ENCODE results near the gene NAXD.
"Not testable (repeated sequence)": the region's sequence is repeated elsewhere in the genome, so short reads cannot be mapped to it uniquely, and the experiment has no call there.

The NAXD gene

GRCh38 chr13:110652231-110652730 is 36.9 kb downstream of the NAXD start:
- TF ChIP-seq CTCF (IDR thresholded peaks at IDR 0.05; ENCODE audit: low read depth, low read length) = no peak
- no peak for DNase-seq (ENCODE audit: low read depth, low spot score)
- in situ Hi-C loops (cut with HindIII; ENCODE audit: low sequenced_read_pairs) = no loop called here
- H3K4me3 ChIP-seq (ENCODE audit: low read depth, low read length) = no peak overlapping the region

- H3K4me3 ChIP-seq (ENCODE audit: low read depth, low read length) = no peak overlapping the region
- in situ Hi-C loops (cut with HindIII; ENCODE audit: low sequenced_read_pairs) = no loop called here
- DNase-seq (ENCODE audit: low read depth, low spot score) = no peak
- no peak for TF ChIP-seq CTCF (IDR thresholded peaks at IDR 0.05; ENCODE audit: low read depth, low read length)
Measured at GRCh38 chr13:110652764-110653163, 37.4 kb downstream of the NAXD start.

GRCh38 chr13:110653271-110653670 is 37.9 kb downstream of the NAXD start:
- no peak for DNase-seq (ENCODE audit: low read depth, low spot score)
- no peak overlapping the region for H3K4me3 ChIP-seq (ENCODE audit: low read depth, low read length)
- TF ChIP-seq CTCF (IDR thresholded peaks at IDR 0.05; ENCODE audit: low read depth, low read length) = no peak
- in situ Hi-C loops (cut with HindIII; ENCODE audit: low sequenced_read_pairs) = no loop called here

- DNase-seq (ENCODE audit: low read depth, low spot score) = no peak
- H3K4me3 ChIP-seq (ENCODE audit: low read depth, low read length) = no peak overlapping the region
- no peak for TF ChIP-seq CTCF (IDR thresholded peaks at IDR 0.05; ENCODE audit: low read depth, low read length)
- in situ Hi-C loops (cut with HindIII; ENCODE audit: low sequenced_read_pairs) = no loop called here
Measured at GRCh38 chr13:110653851-110654250, 38.5 kb downstream of the NAXD start.

GRCh38 chr13:110657196-110657595 is 41.9 kb downstream of the NAXD start:
- in situ Hi-C loops (cut with HindIII; ENCODE audit: low sequenced_read_pairs) = no loop called here
- no peak for DNase-seq (ENCODE audit: low read depth, low spot score)
- TF ChIP-seq CTCF (IDR thresholded peaks at IDR 0.05; ENCODE audit: low read depth, low read length) = no peak
- no peak overlapping the region for H3K4me3 ChIP-seq (ENCODE audit: low read depth, low read length)

GRCh38 chr13:110658218-110658911 is 43.0 kb downstream of the NAXD start:
- in situ Hi-C loops (cut with HindIII; ENCODE audit: low sequenced_read_pairs); H3K4me3 ChIP-seq (ENCODE audit: low read depth, low read length); DNase-seq (ENCODE audit: low read depth, low spot score): not testable (repeated sequence)

GRCh38 chr13:110661256-110661655 is 45.9 kb downstream of the NAXD start:
- no peak overlapping the region for H3K4me3 ChIP-seq (ENCODE audit: low read depth, low read length)
- in situ Hi-C loops (cut with HindIII; ENCODE audit: low sequenced_read_pairs) = no loop called here
- DNase-seq (ENCODE audit: low read depth, low spot score) = peak; percentile 41
- TF ChIP-seq CTCF (IDR thresholded peaks at IDR 0.05; ENCODE audit: low read depth, low read length) = no peak
